ENCODE measurements around the gene CHCHD5.

DNA sequence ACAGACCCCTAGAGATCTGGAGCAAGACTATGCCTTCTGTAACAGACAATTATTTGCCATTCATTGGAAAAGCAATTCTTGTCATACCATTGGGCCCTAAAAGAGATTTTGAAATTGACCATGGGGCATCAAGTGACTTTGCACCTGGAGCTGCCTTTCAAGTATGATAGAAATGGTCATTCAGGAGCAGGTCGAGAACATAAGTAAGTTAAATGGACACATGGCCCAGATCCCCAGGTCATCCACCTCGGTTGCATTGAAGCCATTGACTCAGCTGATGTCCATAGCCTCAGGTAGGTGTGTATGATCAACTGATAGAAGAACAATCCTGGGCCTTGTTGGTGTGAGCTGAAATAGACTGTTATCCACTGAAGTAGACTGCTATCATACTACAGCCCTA is 19.3 kb downstream of the CHCHD5 start:
- TF ChIP-seq, protein P1, sequence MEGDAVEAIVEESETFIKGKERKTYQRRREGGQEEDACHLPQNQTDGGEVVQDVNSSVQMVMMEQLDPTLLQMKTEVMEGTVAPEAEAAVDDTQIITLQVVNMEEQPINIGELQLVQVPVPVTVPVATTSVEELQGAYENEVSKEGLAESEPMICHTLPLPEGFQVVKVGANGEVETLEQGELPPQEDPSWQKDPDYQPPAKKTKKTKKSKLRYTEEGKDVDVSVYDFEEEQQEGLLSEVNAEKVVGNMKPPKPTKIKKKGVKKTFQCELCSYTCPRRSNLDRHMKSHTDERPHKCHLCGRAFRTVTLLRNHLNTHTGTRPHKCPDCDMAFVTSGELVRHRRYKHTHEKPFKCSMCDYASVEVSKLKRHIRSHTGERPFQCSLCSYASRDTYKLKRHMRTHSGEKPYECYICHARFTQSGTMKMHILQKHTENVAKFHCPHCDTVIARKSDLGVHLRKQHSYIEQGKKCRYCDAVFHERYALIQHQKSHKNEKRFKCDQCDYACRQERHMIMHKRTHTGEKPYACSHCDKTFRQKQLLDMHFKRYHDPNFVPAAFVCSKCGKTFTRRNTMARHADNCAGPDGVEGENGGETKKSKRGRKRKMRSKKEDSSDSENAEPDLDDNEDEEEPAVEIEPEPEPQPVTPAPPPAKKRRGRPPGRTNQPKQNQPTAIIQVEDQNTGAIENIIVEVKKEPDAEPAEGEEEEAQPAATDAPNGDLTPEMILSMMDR (conservative IDR thresholded peaks at IDR 0.05; ENCODE audit: low read depth, low read length), result no peak
- no peak for TF ChIP-seq EZH2 (IDR thresholded peaks at IDR 0.05; ENCODE audit: borderline replicate concordance, low read depth, low read length, poor library complexity, severe bottlenecking)
